Activated T-cell treated with anti-CD3 and anti-CD28 coated beads for 24 hours (primary cell): ENCODE measurements around the gene SIX1.

ENCODE experiments used
- DNase-seq: peaks from one replicate; pipeline ENCODE4 v3.0.0-alpha.2; 2020; ENCODE audit warnings: low read depth

SIX1 gene

GRCh38 chr14:60655119-60655897 is 6.0 kb upstream of the SIX1 start:
- no peak for DNase-seq

DNA sequence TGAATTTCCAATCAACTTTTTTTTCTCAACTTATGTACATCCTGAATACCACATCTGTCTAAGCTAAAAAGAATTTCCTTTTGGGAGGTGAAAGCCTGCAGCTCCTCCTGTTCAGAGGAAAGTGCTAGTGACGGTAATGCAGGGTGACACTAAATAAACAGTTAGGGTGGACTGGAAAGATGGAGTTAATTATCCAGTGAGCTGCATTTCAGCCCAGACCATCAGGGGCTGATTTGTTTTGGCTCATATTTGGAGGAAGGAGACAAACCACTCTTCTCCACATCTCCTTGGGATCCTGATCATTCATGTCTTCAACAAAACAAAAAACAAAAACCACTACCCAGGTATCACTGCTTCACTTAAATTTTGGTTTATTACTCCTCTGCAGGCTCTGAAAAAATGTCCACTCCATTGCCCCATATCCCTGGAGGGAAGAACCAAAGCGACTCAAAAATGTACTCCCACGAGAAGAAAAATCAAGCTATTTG is 5.1 kb upstream of the SIX1 start:
- no peak for DNase-seq

GRCh38 chr14:60653701-60654161 is 4.5 kb upstream of the SIX1 start:
- DNase-seq: no peak

GRCh38 chr14:60652674-60653651 is 3.7 kb upstream of the SIX1 start:
- DNase-seq: no peak

GRCh38 chr14:60651796-60652673 is 2.8 kb upstream of the SIX1 start:
- no peak for DNase-seq

GRCh38 chr14:60651086-60651795 is 2.0 kb upstream of the SIX1 start:
- DNase-seq: no peak

- no peak for DNase-seq
Measured at GRCh38 chr14:60650373-60650961, 1.2 kb upstream of the SIX1 start.

- DNase-seq: no peak
Measured at GRCh38 chr14:60649875-60650372, 647 bp upstream of the SIX1 start.

DNA sequence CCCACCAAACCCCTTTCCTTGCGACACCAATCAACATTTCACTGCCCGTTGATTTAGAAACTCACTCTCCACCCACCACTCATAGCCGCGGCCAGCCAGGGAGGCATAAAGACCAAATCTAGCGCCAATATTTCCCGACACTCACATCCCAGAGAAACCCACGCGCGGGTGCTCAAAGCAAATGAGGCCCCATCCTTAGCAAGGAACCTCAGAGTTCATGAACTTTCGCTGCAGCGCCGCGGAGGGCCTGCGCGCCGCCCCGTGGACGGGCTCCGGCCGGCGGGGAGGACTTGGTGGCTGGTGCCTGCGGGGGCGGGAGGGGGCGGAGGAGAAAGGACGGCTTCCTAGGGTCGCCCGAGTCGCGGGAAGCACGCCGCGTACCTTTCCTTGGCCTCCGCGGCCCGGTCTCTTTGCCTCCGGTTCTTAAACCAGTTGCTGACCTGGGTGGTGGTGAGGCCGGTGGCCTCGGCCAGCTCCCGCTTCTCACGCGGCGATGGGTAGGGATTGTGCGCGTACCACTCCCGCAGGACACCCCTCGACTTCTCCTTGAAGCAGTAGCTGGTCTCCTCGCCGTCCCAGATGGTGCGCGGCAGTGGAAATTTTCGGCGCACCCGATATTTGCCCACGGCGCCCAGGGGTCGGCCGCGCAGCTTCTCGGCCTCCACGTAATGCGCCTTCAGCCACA is 886 bp downstream of the SIX1 start:
- no peak for DNase-seq

DNA sequence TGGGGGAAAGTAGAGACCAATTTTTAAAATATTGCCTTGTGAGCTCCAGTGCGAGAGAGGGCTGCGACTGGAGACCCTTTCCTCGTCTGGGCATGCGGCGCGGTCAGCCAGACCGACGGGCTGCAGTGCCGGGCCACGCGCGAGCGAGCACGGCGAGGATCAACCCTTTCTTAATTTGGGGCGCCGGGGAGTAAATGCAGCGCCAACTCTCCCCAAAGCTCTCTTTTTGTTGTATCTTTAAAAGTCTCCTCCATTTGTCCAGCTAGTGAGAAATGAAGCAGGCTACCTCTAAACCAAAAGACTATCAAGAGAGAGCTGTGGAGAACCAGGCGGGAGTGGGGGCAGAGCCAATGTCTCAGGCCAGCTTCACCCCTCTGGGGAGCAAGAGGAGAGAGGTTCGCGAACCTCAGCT is 1.4 kb downstream of the SIX1 start:
- no peak for DNase-seq

DNA sequence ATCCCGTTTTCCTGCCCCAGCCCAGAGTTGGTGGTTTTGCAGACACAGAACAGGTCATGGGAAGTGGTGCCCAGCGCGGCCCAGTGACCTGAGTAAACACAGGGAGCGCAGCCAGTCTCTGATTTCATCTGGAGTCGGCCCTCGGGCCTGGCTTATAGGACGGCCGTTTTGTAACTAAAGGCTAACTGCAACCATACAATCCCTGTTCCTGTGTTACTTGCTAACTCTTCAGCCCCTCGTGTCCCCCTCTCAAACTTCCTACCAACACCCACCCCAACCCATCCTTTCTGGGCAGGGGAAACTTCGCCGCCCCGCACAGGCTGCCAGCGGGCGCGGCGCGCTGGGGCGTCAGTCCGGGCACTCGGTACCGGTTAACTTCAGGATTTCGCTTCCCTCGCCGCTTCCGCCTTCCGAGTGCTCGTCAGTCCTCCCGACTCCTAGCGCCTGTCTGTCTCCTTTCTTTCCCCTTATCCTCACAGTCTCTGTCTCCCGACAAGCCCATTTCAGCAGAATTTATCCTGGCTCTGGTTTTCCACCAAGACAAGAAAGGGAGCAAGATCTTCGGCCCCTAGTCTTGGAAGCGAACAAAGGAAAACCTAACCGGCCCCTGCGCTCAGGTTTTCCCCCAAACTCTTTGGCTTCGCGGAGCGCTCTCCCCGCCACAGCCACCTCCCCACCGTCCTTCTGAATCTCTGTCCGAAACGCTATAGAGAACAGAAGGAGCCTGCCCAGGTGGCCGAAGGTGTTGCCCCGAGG is 2.0 kb downstream of the SIX1 start:
- DNase-seq: no peak

- no peak for DNase-seq
Measured at GRCh38 chr14:60646226-60646818, 3.0 kb downstream of the SIX1 start.

DNA sequence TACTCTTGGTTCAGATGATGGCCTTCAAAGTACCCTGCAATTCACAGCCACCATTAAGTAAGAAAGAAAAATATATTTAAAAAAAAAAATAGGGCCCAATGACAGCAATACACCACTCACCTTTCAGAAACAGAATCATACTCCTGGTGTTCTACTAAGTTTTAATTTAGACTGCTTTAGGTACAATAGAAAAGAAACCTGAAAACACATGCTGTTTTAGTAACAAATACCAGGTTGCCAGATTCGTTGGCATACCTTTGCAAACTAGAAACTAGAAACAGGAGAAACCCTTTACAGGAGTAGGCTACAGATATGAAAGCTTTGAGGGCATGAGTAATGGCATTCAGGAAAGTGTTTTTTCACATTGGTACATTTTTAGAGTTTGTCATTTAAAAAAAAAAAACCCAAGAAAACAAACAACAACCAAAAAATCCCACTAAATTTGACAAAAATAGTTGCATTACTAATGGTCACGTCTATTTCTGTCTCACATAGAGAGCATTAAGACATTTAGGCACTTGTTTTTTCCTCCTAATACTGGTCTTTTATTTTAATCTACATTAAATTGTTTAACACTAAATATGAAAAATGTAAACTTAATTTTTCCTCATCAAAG is 4.0 kb downstream of the SIX1 start:
- no peak for DNase-seq

DNA sequence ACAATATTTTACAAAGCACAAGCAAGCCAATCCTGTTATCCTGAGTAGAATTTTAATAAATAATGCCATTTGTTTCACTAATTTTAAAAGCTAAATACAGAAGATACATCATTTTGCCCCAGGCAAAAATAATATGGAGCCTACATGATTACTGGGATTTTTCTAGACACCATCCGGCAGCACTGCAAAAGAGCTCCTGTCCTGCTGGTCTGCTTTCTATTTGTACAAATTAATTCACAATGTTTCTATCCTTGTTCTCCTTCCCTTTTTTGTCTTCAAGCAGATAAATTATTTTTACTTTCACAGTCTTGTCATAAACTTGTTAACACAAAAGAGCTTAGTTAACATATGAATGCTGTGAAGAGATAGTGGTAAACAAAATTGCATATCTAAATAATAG is 4.6 kb downstream of the SIX1 start:
- no peak for DNase-seq

DNA sequence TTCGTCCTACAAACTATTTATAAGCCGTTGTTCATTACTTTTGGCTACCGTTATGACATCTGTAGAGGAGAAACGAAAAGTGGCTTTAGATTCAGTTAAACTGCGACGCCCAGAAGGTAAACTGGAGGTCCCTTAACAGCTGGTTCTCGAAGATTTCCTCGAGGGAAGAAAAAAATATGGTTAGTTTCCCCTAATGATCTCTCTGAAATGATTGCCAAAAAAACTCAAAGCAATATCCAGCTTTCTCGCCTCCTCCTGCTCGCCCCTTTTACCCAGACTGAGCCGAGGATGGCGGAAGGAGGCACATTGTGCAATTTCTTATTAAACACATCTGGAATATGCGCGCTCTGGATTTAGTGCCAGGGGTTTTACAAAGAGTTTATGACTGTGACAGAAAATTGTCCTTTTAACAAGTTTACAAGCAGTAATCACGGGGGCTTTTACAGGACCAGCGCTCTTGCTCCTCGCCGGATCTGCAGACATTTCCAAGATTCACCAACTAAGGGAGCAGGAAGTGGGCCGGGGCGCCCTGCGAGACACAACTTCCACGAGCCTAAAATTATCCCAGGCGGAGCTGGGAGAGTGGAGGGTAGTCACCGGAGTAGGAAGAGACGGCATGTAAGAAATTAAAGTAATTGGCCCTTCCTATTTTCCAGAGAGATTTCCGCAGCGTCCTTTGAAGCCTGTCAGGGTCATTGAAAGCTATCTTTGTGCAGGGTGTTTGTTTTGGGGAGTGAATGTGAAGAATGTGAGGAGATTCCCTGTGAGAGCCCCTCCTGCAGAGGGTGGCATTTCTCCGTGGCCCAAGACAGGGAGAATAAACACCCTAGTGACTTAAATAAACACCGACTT is 5.6 kb downstream of the SIX1 start:
- no peak for DNase-seq

GRCh38 chr14:60643141-60643462 is 6.2 kb downstream of the SIX1 start:
- no peak for DNase-seq
